NB4 (cell line): ENCODE results near the gene NAXE.
"Not testable (repeated sequence)": the region's sequence is repeated elsewhere in the genome, so short reads cannot be mapped to it uniquely, and the experiment has no call there.

ENCODE experiments used
- DNase-seq: peaks from one replicate; pipeline ENCODE4 v3.0.0; 2010; ENCODE audit warnings: low read depth
- H3K4me3 ChIP-seq: one replicate; pipeline ENCODE4 v1.5.1; 2011; ENCODE audit warnings: mild to moderate bottlenecking, low read depth, low read length, moderate library complexity
- CTCF ChIP-seq: IDR thresholded peaks from one replicate; pipeline ENCODE4 v1.5.1; 2012; ENCODE audit warnings: low read depth, low read length
- MAX ChIP-seq: IDR thresholded peaks from 2 replicates; pipeline ENCODE4 v1.6.1; 2011; ENCODE audit warnings: low read depth, low read length
- MYC ChIP-seq: IDR thresholded peaks from 2 replicates; pipeline ENCODE4 v1.6.1; 2011; ENCODE audit warnings: low read depth, low read length
- POLR2A ChIP-seq: IDR thresholded peaks from 2 replicates; pipeline ENCODE4 v1.6.1; 2011; ENCODE audit warnings: mild to moderate bottlenecking; ENCODE audit not compliant: insufficient read length; ENCODE audit errors: extremely low read depth

NAXE gene

GRCh38 chr1:156586323-156586722 is 5.3 kb upstream of the NAXE start:
- no peak for DNase-seq
- H3K4me3 ChIP-seq, result no peak overlapping the region
- no peak for TF ChIP-seq MYC
- TF ChIP-seq POLR2A, result no peak
- no peak for TF ChIP-seq MAX
- TF ChIP-seq CTCF, result no peak

DNA sequence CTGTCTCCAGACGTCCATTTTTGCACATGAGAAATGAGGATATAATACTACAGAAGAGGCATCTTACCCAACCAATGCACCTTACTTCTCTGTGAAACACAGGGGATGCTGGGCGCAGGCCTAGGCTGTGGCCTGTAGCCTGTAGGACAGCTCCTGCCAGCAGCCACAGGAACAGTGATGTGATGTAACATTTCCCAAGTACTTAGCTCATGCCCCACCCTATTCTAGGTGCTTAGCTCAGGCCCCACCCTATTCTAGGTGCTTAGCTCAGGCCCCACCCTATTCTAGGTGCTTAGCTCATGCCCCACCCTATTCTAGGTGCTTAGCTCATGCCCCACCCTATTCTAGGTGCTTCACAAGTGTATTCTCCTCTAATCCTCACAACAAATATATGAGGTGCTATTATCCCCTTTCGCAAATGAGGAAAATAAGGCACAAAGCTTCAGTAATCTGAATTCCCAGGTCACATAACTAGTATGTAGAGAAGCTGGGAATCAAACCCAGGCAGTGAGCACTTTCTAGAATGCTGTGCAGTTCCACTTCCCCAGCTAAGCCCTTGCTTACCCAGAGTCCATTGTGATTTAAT is 4.6 kb upstream of the NAXE start:
- TF ChIP-seq MYC (no peak), CTCF (no peak), MAX (no peak), POLR2A (no peak)
- DNase-seq, result no peak
- H3K4me3 ChIP-seq, result no peak overlapping the region

DNA sequence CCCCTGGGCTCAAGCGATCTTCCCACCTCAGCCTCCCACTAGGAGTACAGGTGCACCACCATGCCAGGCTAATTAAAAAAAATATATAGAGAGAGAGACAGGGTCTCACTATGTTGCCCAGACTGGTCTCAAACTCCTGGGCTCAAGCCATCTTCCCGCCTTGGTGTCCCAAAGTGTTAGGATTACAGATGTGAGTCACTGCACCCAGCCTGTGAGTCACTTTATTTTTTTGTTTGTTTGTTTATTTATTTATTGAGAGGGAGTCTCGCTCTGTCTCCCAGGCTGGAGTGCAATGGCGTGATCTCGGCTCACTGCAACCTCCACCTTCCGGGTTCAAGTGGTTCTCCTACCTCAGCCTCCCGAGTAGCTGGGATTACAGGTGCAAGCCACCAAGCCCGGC is 3.6 kb upstream of the NAXE start:
- DNase-seq, H3K4me3 ChIP-seq: not testable (repeated sequence)

DNA sequence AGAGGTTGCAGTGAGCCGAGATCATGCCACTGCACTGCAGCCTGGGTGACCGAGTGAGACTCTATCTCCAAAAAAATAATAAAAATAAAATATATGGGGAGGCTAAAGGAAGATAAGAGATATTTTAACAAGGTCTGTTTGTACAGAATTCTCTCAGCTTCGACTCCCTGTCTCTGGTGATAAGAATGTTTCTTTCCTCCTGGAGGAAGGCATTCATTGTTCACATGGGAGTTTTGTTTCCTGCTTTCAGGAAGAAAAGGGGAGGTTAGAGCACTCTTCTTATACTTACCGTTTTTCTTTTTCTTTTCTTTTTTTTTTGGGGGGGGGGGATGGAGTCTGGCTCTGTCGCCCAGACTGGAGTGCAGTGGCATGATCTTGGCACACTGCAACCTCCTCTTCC is 2.0 kb upstream of the NAXE start:
- no peak overlapping the region for H3K4me3 ChIP-seq
- no peak for TF ChIP-seq CTCF
- TF ChIP-seq POLR2A, result no peak
- no peak for TF ChIP-seq MYC
- no peak for TF ChIP-seq MAX
- DNase-seq, result no peak

DNA sequence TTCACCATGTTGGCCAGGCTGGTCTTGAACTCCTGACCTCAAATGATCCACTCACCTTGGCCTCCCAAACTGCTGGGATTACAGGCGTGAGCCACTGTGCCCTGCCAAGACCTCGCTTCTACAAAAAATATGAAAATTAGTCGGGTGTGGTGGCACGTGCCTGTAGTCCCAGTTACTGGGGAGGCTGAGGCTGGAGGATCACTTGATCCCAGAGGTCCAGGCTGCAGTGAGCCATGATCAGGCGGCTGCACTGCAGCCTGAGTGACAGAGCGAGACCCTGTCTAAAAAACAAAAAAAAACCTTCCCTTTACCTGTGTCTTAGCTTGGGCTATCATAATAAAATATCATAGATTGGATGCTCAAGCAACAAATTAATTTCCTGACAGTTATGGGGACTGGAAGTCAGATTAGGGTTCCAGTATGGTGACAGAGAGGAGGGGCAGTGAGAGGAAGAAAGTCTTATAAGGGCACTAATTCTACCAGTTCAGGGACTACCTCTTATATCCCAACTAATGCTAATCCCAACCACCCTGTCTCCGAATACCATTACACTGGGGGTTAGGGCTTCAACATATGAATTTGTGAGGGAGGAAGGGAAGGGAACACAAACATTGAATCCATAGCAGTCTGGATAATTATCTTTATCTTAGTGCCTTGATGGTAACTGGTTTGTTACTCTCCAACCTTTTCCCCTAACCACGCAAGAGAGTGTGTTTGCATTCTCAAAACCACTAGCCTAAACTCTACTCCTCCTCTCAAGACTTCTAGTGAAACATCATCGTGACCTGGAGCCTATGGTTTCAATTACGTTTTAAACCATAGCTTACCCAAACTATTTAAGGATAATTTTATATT is 1.0 kb upstream of the NAXE start:
- no peak for TF ChIP-seq POLR2A
- no peak for DNase-seq
- H3K4me3 ChIP-seq, result peak overlapping the region; percentile 81

DNA sequence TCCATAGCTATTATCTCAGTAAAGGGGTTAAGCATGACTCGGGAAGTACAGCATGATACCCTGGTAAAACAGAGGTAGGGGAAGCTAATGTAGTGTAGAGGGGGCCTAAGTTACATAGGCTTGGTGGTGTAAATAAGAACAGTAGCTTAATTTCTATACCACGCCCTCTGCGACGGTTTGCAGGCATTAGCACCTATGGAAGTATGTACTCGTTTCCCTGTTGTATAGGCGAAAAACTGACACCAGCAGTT is 470 bp upstream of the NAXE start:
- DNase-seq, result no peak
- H3K4me3 ChIP-seq, result peak overlapping the region; percentile 81
- no peak for TF ChIP-seq MYC

- no peak for DNase-seq
- H3K4me3 ChIP-seq, result peak overlapping the region; percentile 87
- TF ChIP-seq MAX (no peak), MYC (no peak), CTCF (no peak), POLR2A (no peak)
These were observed 758 bp downstream of the NAXE start for GRCh38 chr1:156592158-156592909.
